ENCODE results near the gene PIM3.
A peak's percentile ranks its signal among the peaks of the same experiment; 100 is the strongest.

The PIM3 gene

GRCh38 chr22:49960159-49961004 lies at the start of gene PIM3:
TSS of gene PIM3 (plus strand) at chr22:49960772. CDS start at chr22:49960948, 176 bp downstream.
- peaks cover 13% of the 10 kb centered on the region for H3K36me3 ChIP-seq (ENCODE audit: control insufficient read depth, insufficient read depth, low read length)

GRCh38 chr22:49911881-49912625 lies 48.5 kb upstream of the PIM3 start:
- Histone ChIP-seq H3K9ac (ENCODE audit: low read length) (no peak overlapping the region), H3K4me3 (ENCODE audit: low read length) (no peak overlapping the region), H3K27me3 (ENCODE audit: control insufficient read depth, insufficient read depth, low read length) (no peaks in the 10 kb centered on the region), H3K4me1 (ENCODE audit: control insufficient read depth, insufficient read depth, low read length) (peaks cover 4% of the 10 kb centered on the region), H3K9me3 (ENCODE audit: control insufficient read depth, low read length) (no peaks in the 10 kb centered on the region), H3K36me3 (ENCODE audit: control insufficient read depth, insufficient read depth, low read length) (peaks cover 12% of the 10 kb centered on the region)

More at GRCh38 chr22:49960159-49961004, at the start of gene PIM3:
- Histone ChIP-seq H3K4me1 (ENCODE audit: control insufficient read depth, insufficient read depth, low read length) (peaks cover 74% of the 10 kb centered on the region), H3K27me3 (ENCODE audit: control insufficient read depth, insufficient read depth, low read length) (no peaks in the 10 kb centered on the region), H3K4me3 (ENCODE audit: low read length) (peak within 1 kb of the TSS; percentile 95), H3K9me3 (ENCODE audit: control insufficient read depth, low read length) (no peaks in the 10 kb centered on the region), H3K9ac (ENCODE audit: low read length) (peak within 1 kb of the TSS; percentile 93)

DNA sequence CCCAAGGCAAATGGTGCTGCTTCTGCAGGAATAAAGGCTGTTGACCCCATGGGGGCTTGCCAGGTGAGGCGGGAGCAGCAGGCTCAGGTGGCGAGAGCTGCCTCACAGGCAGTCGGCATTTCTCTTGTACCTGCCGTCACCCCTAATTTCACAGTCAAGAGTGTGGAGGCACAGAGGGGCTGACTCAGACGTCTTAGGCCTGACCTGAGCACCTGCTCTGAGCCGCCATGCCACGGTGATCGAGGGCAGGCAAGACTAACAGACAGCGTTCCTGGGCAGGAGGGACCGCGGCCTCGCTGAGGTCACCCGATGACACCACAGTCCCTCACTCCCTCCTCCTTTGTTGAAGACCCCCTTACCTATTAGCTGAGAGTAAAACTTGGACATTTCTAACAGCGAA lies 47.5 kb upstream of the PIM3 start:
- Histone ChIP-seq H3K27me3 (ENCODE audit: control insufficient read depth, insufficient read depth, low read length) (no peaks in the 10 kb centered on the region), H3K4me1 (ENCODE audit: control insufficient read depth, insufficient read depth, low read length) (peaks cover 8% of the 10 kb centered on the region), H3K36me3 (ENCODE audit: control insufficient read depth, insufficient read depth, low read length) (peaks cover 2% of the 10 kb centered on the region), H3K9me3 (ENCODE audit: control insufficient read depth, low read length) (no peaks in the 10 kb centered on the region), H3K9ac (ENCODE audit: low read length) (no peak overlapping the region), H3K4me3 (ENCODE audit: low read length) (no peak overlapping the region)

DNA sequence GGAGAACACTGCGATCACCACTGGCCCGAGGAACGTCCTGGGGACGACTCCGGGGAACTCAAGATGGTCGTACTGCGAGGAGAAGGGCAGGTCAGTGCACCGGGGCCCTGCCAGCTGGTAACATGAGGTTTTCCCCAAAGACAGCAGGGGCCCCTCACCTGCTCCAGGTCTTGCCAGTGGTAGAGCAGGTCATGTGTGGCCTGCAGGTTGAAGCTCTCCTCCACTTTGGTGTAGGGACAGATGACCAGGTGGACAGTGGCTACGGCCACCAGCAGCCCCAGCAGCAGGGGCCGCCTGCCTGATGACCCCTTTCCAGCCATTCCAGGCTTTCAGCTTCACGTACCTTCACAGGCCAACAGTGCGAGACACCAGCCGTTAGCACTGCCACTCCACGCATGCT lies 47.1 kb upstream of the PIM3 start:
- no peak overlapping the region for H3K9ac ChIP-seq (ENCODE audit: low read length)
- no peaks in the 10 kb centered on the region for H3K27me3 ChIP-seq (ENCODE audit: control insufficient read depth, insufficient read depth, low read length)
- H3K4me1 ChIP-seq (ENCODE audit: control insufficient read depth, insufficient read depth, low read length), result peaks cover 8% of the 10 kb centered on the region
- no peaks in the 10 kb centered on the region for H3K9me3 ChIP-seq (ENCODE audit: control insufficient read depth, low read length)
- no peak overlapping the region for H3K4me3 ChIP-seq (ENCODE audit: low read length)
- H3K36me3 ChIP-seq (ENCODE audit: control insufficient read depth, insufficient read depth, low read length), result no peaks in the 10 kb centered on the region

DNA sequence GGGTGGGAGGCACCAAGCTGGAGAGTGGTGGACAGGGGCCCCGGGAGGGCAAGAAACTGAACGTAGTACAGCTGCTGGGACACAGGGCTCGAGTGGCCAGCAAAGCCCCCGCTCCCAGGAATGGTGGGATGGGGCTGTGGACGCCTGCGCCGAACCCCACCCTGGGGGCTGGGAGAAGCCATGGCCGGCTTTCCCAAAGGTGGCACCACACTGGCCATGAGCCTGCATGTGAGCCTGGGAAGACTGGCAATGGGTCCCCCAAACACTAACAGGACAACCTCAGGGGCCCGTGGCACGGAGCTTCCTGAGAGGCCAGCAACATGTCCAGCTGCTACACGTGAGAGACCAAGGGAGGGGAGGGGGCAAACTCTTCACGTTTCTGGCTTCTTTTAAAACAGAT lies 46.3 kb upstream of the PIM3 start:
- no peak overlapping the region for H3K9ac ChIP-seq (ENCODE audit: low read length)
- H3K27me3 ChIP-seq (ENCODE audit: control insufficient read depth, insufficient read depth, low read length), result no peaks in the 10 kb centered on the region
- H3K36me3 ChIP-seq (ENCODE audit: control insufficient read depth, insufficient read depth, low read length), result no peaks in the 10 kb centered on the region
- H3K4me1 ChIP-seq (ENCODE audit: control insufficient read depth, insufficient read depth, low read length), result peaks cover 12% of the 10 kb centered on the region
- no peak overlapping the region for H3K4me3 ChIP-seq (ENCODE audit: low read length)
- H3K9me3 ChIP-seq (ENCODE audit: control insufficient read depth, low read length), result no peaks in the 10 kb centered on the region

DNA sequence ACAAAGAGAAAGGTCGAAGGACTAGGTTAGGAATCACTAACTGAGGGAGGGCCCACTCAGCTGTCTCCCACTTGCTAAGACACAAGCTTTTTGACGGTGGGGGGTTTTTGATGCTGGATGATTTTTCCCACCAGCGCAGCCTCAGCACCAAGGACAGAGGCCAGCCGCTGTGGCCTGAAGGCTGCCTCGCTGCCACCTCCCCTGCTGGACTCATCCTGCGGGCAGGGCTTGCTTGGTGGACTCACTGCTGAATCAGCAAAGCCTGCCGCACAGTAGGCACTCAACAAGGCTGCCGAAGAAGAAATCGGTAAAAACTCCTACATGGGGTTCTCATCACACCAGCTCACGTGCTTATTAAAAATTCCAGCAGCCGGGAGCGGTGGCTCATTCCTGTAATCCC lies 45.0 kb upstream of the PIM3 start:
- Histone ChIP-seq H3K27me3 (ENCODE audit: control insufficient read depth, insufficient read depth, low read length) (no peaks in the 10 kb centered on the region), H3K9ac (ENCODE audit: low read length) (no peak overlapping the region), H3K4me1 (ENCODE audit: control insufficient read depth, insufficient read depth, low read length) (peaks cover 18% of the 10 kb centered on the region), H3K36me3 (ENCODE audit: control insufficient read depth, insufficient read depth, low read length) (no peaks in the 10 kb centered on the region), H3K9me3 (ENCODE audit: control insufficient read depth, low read length) (no peaks in the 10 kb centered on the region), H3K4me3 (ENCODE audit: low read length) (no peak overlapping the region)

DNA sequence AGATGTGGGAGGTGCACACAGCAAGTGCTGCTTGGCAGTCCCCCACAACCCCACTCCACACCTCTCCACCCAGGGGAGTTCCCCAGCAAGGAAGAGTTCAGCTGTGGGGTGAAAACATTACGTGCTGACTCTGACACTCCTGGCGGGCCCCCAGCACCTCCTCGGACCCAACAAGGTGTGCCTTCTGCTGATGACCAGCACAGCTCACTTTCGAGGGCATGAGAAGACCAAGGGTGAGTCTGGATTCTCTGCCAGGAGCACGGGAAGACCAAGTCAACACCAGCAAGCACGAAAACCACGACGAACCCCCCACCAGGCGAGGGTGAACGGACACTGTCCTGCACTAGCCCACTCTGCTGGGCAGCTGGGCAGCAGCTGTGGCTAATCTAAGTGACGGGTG lies 43.7 kb upstream of the PIM3 start:
- H3K4me3 ChIP-seq (ENCODE audit: low read length), result no peak overlapping the region
- H3K27me3 ChIP-seq (ENCODE audit: control insufficient read depth, insufficient read depth, low read length), result no peaks in the 10 kb centered on the region
- H3K36me3 ChIP-seq (ENCODE audit: control insufficient read depth, insufficient read depth, low read length), result no peaks in the 10 kb centered on the region
- no peaks in the 10 kb centered on the region for H3K9me3 ChIP-seq (ENCODE audit: control insufficient read depth, low read length)
- H3K4me1 ChIP-seq (ENCODE audit: control insufficient read depth, insufficient read depth, low read length), result peaks cover 18% of the 10 kb centered on the region
- no peak overlapping the region for H3K9ac ChIP-seq (ENCODE audit: low read length)

GRCh38 chr22:49917974-49918910 lies 42.3 kb upstream of the PIM3 start, which contains the start of the genes ALG12 and CRELD2:
TSS of gene ALG12 (minus strand) at chr22:49918438. CDS start at chr22:49913765, 4,673 bp downstream.
TSS of gene CRELD2 (plus strand) at chr22:49918634. CDS start at chr22:49918770, 136 bp downstream.
- no peaks in the 10 kb centered on the region for H3K36me3 ChIP-seq (ENCODE audit: control insufficient read depth, insufficient read depth, low read length)
- H3K9ac ChIP-seq (ENCODE audit: low read length), result peak within 1 kb of the TSS; percentile 91
- H3K4me1 ChIP-seq (ENCODE audit: control insufficient read depth, insufficient read depth, low read length), result peaks cover 18% of the 10 kb centered on the region
- no peaks in the 10 kb centered on the region for H3K27me3 ChIP-seq (ENCODE audit: control insufficient read depth, insufficient read depth, low read length)
- H3K4me3 ChIP-seq (ENCODE audit: low read length), result peak within 1 kb of the TSS; percentile 63
- no peaks in the 10 kb centered on the region for H3K9me3 ChIP-seq (ENCODE audit: control insufficient read depth, low read length)

DNA sequence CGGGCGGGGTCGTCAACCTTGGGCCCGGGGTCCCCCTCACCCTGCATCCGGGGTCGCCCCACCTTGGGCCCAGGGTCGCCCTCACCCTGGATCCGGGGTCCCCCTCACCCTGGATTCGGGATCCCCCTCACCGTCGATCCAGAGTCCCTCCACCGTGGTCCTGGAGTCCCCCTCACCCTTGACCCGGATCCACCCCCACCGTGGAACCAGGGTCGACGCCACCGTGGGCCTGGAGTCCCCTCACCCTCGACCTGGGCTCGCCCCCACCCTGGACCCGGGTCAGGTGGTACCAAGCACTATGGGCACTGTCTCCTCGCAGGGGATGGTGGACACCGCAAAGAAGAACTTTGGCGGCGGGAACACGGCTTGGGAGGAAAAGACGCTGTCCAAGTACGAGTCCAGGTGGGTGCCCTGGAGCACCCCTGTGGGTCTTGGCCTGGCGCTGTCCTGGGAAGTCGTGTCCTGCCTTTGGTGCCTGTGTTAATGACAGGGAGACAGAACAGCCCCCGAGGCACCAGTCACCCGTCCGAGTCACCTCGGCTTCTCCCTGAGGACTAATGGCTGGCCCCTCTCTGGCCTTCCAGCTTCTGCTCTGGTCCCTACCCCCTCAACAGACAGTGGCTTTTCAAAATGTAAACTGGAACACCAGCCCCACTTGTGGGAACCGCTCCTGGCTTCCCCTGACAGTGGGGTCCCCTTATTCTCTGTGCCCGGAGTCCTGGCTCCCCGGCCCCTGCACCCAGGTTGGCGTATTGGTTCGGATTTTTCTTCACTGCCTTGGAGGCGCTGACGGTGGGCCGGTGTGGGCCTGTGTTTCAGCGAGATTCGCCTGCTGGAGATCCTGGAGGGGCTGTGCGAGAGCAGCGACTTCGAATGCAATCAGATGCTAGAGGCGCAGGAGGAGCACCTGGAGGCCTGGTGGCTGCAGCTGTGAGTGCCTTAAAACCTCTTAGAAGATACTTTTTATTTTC lies 41.4 kb upstream of the PIM3 start:
- H3K9ac ChIP-seq (ENCODE audit: low read length), result peak overlapping the region; percentile 91
- H3K4me3 ChIP-seq (ENCODE audit: low read length), result peak overlapping the region; percentile 18
- H3K4me1 ChIP-seq (ENCODE audit: control insufficient read depth, insufficient read depth, low read length), result peaks cover 18% of the 10 kb centered on the region

GRCh38 chr22:49920859-49921258 lies 39.7 kb upstream of the PIM3 start:
- H3K4me3 ChIP-seq (ENCODE audit: low read length), result no peak overlapping the region
- H3K36me3 ChIP-seq (ENCODE audit: control insufficient read depth, insufficient read depth, low read length), result no peaks in the 10 kb centered on the region
- H3K9me3 ChIP-seq (ENCODE audit: control insufficient read depth, low read length), result no peaks in the 10 kb centered on the region
- H3K27me3 ChIP-seq (ENCODE audit: control insufficient read depth, insufficient read depth, low read length), result no peaks in the 10 kb centered on the region
- no peak overlapping the region for H3K9ac ChIP-seq (ENCODE audit: low read length)
- H3K4me1 ChIP-seq (ENCODE audit: control insufficient read depth, insufficient read depth, low read length), result peaks cover 18% of the 10 kb centered on the region

More for the DNA sequence above, 41.4 kb upstream of the PIM3 start:
- H3K36me3 ChIP-seq (ENCODE audit: control insufficient read depth, insufficient read depth, low read length), result no peaks in the 10 kb centered on the region
- H3K9me3 ChIP-seq (ENCODE audit: control insufficient read depth, low read length), result no peaks in the 10 kb centered on the region
- no peaks in the 10 kb centered on the region for H3K27me3 ChIP-seq (ENCODE audit: control insufficient read depth, insufficient read depth, low read length)
